ENCODE data around the gene AK6.

- TF ChIP-seq CTCF (IDR thresholded peaks at IDR 0.05), result peak; percentile 37 to 80 (median 65)
- TF ChIP-seq EP300 (IDR thresholded peaks at IDR 0.05), result no peak
- TF ChIP-seq POLR2A (IDR thresholded peaks at IDR 0.05), result no peak
- no peak for TF ChIP-seq POLR2AphosphoS5 (IDR thresholded peaks at IDR 0.05)
Observed at GRCh38 chr5:69334793-69335268, 34.5 kb downstream of the AK6 start.

All from sigmoid colon (tissue), 4 donors.